ENCODE measurements around the gene PAK1.

PAK1 gene

GRCh38 chr11:77325159-77325558, 148.7 kb downstream of the PAK1 start:
- no peak for TF ChIP-seq OSR1 (CRISPR knock-in tag; IDR thresholded peaks at IDR 0.05)
- TF ChIP-seq, protein P1, sequence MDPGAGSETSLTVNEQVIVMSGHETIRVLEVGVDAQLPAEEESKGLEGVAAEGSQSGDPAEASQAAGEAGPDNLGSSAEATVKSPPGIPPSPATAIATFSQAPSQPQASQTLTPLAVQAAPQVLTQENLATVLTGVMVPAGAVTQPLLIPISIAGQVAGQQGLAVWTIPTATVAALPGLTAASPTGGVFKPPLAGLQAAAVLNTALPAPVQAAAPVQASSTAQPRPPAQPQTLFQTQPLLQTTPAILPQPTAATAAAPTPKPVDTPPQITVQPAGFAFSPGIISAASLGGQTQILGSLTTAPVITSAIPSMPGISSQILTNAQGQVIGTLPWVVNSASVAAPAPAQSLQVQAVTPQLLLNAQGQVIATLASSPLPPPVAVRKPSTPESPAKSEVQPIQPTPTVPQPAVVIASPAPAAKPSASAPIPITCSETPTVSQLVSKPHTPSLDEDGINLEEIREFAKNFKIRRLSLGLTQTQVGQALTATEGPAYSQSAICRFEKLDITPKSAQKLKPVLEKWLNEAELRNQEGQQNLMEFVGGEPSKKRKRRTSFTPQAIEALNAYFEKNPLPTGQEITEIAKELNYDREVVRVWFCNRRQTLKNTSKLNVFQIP (CRISPR knock-in tag; IDR thresholded peaks at IDR 0.05; ENCODE audit: borderline replicate concordance, low read depth): no peak
- TF ChIP-seq TOX (CRISPR knock-in tag; IDR thresholded peaks at IDR 0.05; ENCODE audit: borderline replicate concordance): no peak
- no peak for TF ChIP-seq ZNF70 (CRISPR knock-in tag; IDR thresholded peaks at IDR 0.05)
- no peak for ATAC-seq

DNA sequence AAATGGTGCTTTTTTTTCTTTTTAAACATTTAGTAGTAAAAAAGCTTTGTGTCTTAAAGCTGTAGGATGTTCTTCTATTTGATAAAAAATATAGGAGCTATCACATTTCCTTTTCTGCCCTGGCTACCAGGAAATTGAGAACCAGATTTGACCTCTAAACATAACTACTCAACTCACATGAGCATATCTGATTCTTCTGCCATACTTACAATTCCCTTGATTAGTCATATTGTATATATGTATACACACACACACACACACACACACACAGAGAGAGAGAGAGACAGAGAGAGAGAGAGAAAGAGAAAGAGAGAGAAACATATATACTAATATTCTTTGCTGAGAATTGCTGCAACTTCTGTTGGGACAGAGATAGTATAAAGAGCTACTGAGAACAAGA, 149.4 kb downstream of the PAK1 start:
- TF ChIP-seq CSRNP3 (CRISPR knock-in tag; IDR thresholded peaks at IDR 0.05): no peak
- no peak for TF ChIP-seq GLIS3 (CRISPR knock-in tag; IDR thresholded peaks at IDR 0.05)
- TF ChIP-seq ZFP3 (CRISPR knock-in tag; IDR thresholded peaks at IDR 0.05): no peak
- TF ChIP-seq OSR1 (CRISPR knock-in tag; IDR thresholded peaks at IDR 0.05): no peak
- TF ChIP-seq, protein P2, sequence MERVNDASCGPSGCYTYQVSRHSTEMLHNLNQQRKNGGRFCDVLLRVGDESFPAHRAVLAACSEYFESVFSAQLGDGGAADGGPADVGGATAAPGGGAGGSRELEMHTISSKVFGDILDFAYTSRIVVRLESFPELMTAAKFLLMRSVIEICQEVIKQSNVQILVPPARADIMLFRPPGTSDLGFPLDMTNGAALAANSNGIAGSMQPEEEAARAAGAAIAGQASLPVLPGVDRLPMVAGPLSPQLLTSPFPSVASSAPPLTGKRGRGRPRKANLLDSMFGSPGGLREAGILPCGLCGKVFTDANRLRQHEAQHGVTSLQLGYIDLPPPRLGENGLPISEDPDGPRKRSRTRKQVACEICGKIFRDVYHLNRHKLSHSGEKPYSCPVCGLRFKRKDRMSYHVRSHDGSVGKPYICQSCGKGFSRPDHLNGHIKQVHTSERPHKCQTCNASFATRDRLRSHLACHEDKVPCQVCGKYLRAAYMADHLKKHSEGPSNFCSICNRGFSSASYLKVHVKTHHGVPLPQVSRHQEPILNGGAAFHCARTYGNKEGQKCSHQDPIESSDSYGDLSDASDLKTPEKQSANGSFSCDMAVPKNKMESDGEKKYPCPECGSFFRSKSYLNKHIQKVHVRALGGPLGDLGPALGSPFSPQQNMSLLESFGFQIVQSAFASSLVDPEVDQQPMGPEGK (CRISPR knock-in tag; IDR thresholded peaks at IDR 0.05; ENCODE audit: borderline replicate concordance): no peak
- no peak for TF ChIP-seq ZNF565 (CRISPR knock-in tag; conservative IDR thresholded peaks at IDR 0.05; ENCODE audit: low read depth)
- no peak for TF ChIP-seq ARNTL (CRISPR knock-in tag; IDR thresholded peaks at IDR 0.05; ENCODE audit: borderline replicate concordance, low read depth)
- TF ChIP-seq ESRRG (CRISPR knock-in tag; IDR thresholded peaks at IDR 0.05): no peak
- no peak for TF ChIP-seq ISL1 (CRISPR knock-in tag; IDR thresholded peaks at IDR 0.05)
- no peak for ATAC-seq

DNA sequence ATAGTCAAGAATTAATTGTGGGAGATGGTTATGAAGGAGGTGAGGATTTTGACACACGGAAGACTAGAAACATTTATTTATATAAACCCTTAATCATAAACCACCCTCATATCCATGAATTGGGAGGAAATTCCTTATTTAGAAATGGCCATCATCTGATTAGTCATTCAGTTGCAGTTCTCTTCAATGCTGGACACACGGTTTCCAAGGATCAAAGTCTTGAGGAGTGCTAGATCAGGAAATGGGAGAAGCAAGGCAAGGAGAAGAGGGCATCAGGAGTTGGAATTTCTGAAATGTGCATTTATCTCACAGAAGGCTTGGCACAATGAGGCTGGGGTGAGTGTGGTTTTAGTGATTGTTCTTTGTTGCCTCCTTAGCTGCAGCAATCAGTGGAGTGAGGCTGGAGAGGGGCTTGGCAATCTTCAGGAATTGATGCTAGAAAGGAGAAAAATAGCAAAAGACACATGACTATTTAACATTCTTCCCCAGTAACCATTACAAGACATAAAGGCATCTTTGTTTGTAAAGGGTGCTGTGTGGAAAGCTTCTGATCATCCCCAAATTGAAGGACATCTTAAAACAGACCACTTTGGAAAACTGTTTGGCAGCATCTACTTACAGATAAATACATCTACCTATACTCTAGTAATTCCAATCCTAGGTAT, 150.8 kb downstream of the PAK1 start:
- TF ChIP-seq, protein P1 (CRISPR knock-in tag; IDR thresholded peaks at IDR 0.05; ENCODE audit: borderline replicate concordance, low read depth): no peak
- TF ChIP-seq TSHZ2 (CRISPR knock-in tag; IDR thresholded peaks at IDR 0.05): no peak
- TF ChIP-seq TOX (CRISPR knock-in tag; IDR thresholded peaks at IDR 0.05; ENCODE audit: borderline replicate concordance): no peak
- TF ChIP-seq PPARA (CRISPR knock-in tag; IDR thresholded peaks at IDR 0.05; ENCODE audit: borderline replicate concordance): no peak
- TF ChIP-seq ZNF70 (CRISPR knock-in tag; IDR thresholded peaks at IDR 0.05): no peak
- no peak for TF ChIP-seq ZFP30 (CRISPR knock-in tag; IDR thresholded peaks at IDR 0.05)
- no peak for TF ChIP-seq CSDC2 (CRISPR knock-in tag; IDR thresholded peaks at IDR 0.05)
- no peak for TF ChIP-seq BACH2 (CRISPR knock-in tag; IDR thresholded peaks at IDR 0.05; ENCODE audit: borderline replicate concordance)
- TF ChIP-seq TCF4 (CRISPR knock-in tag; IDR thresholded peaks at IDR 0.05; ENCODE audit: borderline replicate concordance): no peak
- no peak for TF ChIP-seq GLIS3 (CRISPR knock-in tag; IDR thresholded peaks at IDR 0.05)
- ATAC-seq: no peak

GRCh38 chr11:77322506-77322905, 151.4 kb downstream of the PAK1 start:
- TF ChIP-seq TOX (CRISPR knock-in tag; IDR thresholded peaks at IDR 0.05; ENCODE audit: borderline replicate concordance): no peak
- no peak for ATAC-seq

Data from SK-N-SH treated with all-trans-retinoic acid at 6 μM for 48 hours (cell line).